GM18520 (cell line): ENCODE measurements around the gene ALG12.

Source experiments
- ATAC-seq: cut with Tn5 transposase; IDR thresholded peaks from one replicate; pipeline ENCODE4 v1.9.1; 2021; ENCODE audit not compliant: unreplicated experiment

The ALG12 gene

GRCh38 chr22:49917974-49918910 lies at the start of gene ALG12, which contains the start of gene CRELD2:
Gene ALG12 (minus strand): TSS chr22:49918438. CDS start chr22:49913765, 4,673 bp downstream.
Gene CRELD2 (plus strand): TSS chr22:49918634. CDS start chr22:49918770, 136 bp downstream.
- ATAC-seq, result peak; percentile 86

- ATAC-seq, result no peak
Observed at GRCh38 chr22:49967706-49968208, 49.5 kb upstream of the ALG12 start.

- no peak for ATAC-seq
Observed at GRCh38 chr22:49966774-49967705, 48.8 kb upstream of the ALG12 start.

- no peak for ATAC-seq
Observed at GRCh38 chr22:49966041-49966773, 48.0 kb upstream of the ALG12 start.

- no peak for ATAC-seq
Observed at GRCh38 chr22:49965091-49966040, 47.1 kb upstream of the ALG12 start.

GRCh38 chr22:49964136-49965090 lies 46.2 kb upstream of the ALG12 start:
- ATAC-seq, result no peak

GRCh38 chr22:49963647-49964026 lies 45.4 kb upstream of the ALG12 start:
- ATAC-seq, result no peak

GRCh38 chr22:49962751-49963646 lies 44.8 kb upstream of the ALG12 start:
- ATAC-seq, result no peak

GRCh38 chr22:49962012-49962750 lies 43.9 kb upstream of the ALG12 start:
- no peak for ATAC-seq

GRCh38 chr22:49961601-49962011 lies 43.4 kb upstream of the ALG12 start:
- no peak for ATAC-seq

GRCh38 chr22:49961005-49961600 lies 42.9 kb upstream of the ALG12 start:
- ATAC-seq, result no peak

- ATAC-seq, result peak; percentile 53
Observed at GRCh38 chr22:49960159-49961004, 42.1 kb upstream of the ALG12 start, which contains the start of gene PIM3. Gene PIM3 (plus strand): TSS chr22:49960772. CDS start chr22:49960948, 176 bp downstream.

- ATAC-seq, result no peak
Observed at GRCh38 chr22:49959782-49960158, 41.5 kb upstream of the ALG12 start.

- no peak for ATAC-seq
Observed at GRCh38 chr22:49958931-49959781, 40.9 kb upstream of the ALG12 start.
